HepG2 (cell line): Measurements from ENCODE around the gene DUS1L. TPM values are rescaled to one million over a fixed set of nuclear protein-coding genes. Genes with fewer than 3 reads are reported as not detected.

Experiments used
- AGO2 ChIP-seq: fragments of 200-400 bp; formaldehyde crosslinking; optimal IDR thresholded peaks from 2 replicates; pipeline ENCODE3; 2017; ENCODE audit warnings: mild to moderate bottlenecking, low read depth, low read length, moderate library complexity
- AHDC1 ChIP-seq: sonication (generic); formaldehyde crosslinking; IDR thresholded peaks from 2 replicates; pipeline ENCODE4 v1.5.1; 2020; ENCODE audit warnings: mild to moderate bottlenecking, missing genetic modification reagents, borderline replicate concordance
- ASH2L ChIP-seq: fragments of 300-600, 200-600 bp; sonication (generic); IDR thresholded peaks from 2 replicates; pipeline ENCODE4 v1.7.0; 2017; ENCODE audit warnings: low read depth, mild to moderate bottlenecking, moderate library complexity, mixed read lengths, low read length; ENCODE audit not compliant: insufficient read length
- DDIT3 ChIP-seq: sonication (generic); formaldehyde crosslinking; IDR thresholded peaks from 2 replicates; pipeline ENCODE4 v1.4.0; 2020; ENCODE audit warnings: mild to moderate bottlenecking, missing genetic modification reagents
- HMG20A ChIP-seq: IDR thresholded peaks from 2 replicates; pipeline ENCODE4 v1.6.1; 2016; ENCODE audit warnings: borderline replicate concordance
- KLF13 ChIP-seq: sonication (generic); formaldehyde crosslinking; IDR thresholded peaks from 2 replicates; pipeline ENCODE4 v1.4.0; 2020; ENCODE audit warnings: mild to moderate bottlenecking, missing genetic modification reagents
- MAX ChIP-seq: IDR thresholded peaks from 2 replicates; pipeline ENCODE4 v1.6.1; 2012; ENCODE audit warnings: inconsistent platforms
- MXI1 ChIP-seq: IDR thresholded peaks from 3 replicates; pipeline ENCODE4 v1.6.1; 2012; ENCODE audit warnings: low read depth, low read length, inconsistent platforms, borderline replicate concordance
- SMC3 ChIP-seq: IDR thresholded peaks from 2 replicates; pipeline ENCODE4 v1.6.1; 2011; ENCODE audit warnings: low read length, improper control_type of control experiment
- THAP9 ChIP-seq: sonication (generic); formaldehyde crosslinking; IDR thresholded peaks from 2 replicates; pipeline ENCODE4; 2020; ENCODE audit warnings: missing genetic modification reagents, mild to moderate bottlenecking, borderline replicate concordance
- ZNF281 ChIP-seq: sonication (generic); formaldehyde crosslinking; IDR thresholded peaks from 2 replicates; pipeline ENCODE4 v1.4.0; 2020; ENCODE audit warnings: missing genetic modification reagents, borderline replicate concordance
- ZNF615 ChIP-seq: sonication (generic); formaldehyde crosslinking; IDR thresholded peaks from 2 replicates; pipeline ENCODE4 v1.5.0; 2020; ENCODE audit warnings: mild to moderate bottlenecking, missing genetic modification reagents, borderline replicate concordance
- polyA plus RNA-seq, 8 experiments: library from polyadenylated mRNA; depleted of rRNA in 3 of 8; stranded (reverse) in 7 of 8; unstranded in 1 of 8; fragments of >200 nt; fragmentation: Illumina TruSeq in 4 of 8; extraction: Trizol in 4 of 8; gene quantifications; 2 replicates each; pipeline versions ENCODE4 v1.2.1 to v1.2.3, GENCODE V29; 2011 to 2016; ENCODE audit warnings: low read depth in 4 of 8, missing spikeins in 1 of 8, mixed read lengths in 1 of 8; ENCODE audit not compliant: insufficient read depth in 1 of 8
- total RNA-seq, 5 experiments: library from RNA; depleted of rRNA; stranded (reverse); fragments of >200 nt; fragmentation: Illumina TruSeq; extraction: Trizol; gene quantifications; 2 replicates each; pipeline ENCODE4 v1.2.3, GENCODE V29; 2016; ENCODE audit warnings: low read depth in 1 of 5

DUS1L gene
- total and polyA plus RNA-seq, 2 of the 13 experiments (the other 11 are each of a cell fraction or from before 2014, with no cell fraction given) = 81.0 to 109 TPM

GRCh38 chr17:82008258-82008940, 57.2 kb downstream of the DUS1L start (continued):
- TF ChIP-seq THAP9 (CRISPR knock-in tag) (no peak), ZNF281 (CRISPR knock-in tag) (0 out of 2 replicates have a peak, but pooled peaks have one; percentile 16), AHDC1 (CRISPR knock-in tag) (no peak), HMG20A (no peak), MAX (peak; percentile 5; the same call in 1 of the 2 replicates), AGO2 (peak; percentile 91), SMC3 (no peak), ASH2L (no peak), KLF13 (no peak), MXI1 (no peak), DDIT3 (CRISPR knock-in tag) (no peak), ZNF615 (CRISPR knock-in tag) (no peak)
